Measurements from ENCODE around the gene ERG.

DNA sequence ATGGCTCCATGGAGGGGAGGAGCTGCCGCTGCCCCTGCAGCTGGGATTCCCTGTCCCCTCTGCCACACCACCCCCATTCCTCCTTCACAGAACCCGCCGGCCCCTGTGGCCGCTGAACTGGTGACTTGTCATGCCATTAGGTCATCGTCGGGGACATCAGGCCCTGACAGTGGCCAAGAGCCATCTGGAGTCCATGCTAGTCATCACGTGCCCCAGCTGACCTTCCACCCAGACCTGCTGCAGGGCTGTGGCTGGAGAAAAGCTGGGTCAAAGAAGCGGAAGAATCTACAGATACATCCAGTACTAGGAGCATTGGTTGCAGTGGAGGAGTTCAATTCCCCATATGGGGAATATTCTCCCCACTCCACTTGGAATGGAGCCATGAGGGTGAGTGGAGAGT, 163.4 kb downstream of the ERG start:
- TF ChIP-seq, protein P1, sequence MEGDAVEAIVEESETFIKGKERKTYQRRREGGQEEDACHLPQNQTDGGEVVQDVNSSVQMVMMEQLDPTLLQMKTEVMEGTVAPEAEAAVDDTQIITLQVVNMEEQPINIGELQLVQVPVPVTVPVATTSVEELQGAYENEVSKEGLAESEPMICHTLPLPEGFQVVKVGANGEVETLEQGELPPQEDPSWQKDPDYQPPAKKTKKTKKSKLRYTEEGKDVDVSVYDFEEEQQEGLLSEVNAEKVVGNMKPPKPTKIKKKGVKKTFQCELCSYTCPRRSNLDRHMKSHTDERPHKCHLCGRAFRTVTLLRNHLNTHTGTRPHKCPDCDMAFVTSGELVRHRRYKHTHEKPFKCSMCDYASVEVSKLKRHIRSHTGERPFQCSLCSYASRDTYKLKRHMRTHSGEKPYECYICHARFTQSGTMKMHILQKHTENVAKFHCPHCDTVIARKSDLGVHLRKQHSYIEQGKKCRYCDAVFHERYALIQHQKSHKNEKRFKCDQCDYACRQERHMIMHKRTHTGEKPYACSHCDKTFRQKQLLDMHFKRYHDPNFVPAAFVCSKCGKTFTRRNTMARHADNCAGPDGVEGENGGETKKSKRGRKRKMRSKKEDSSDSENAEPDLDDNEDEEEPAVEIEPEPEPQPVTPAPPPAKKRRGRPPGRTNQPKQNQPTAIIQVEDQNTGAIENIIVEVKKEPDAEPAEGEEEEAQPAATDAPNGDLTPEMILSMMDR (conservative IDR thresholded peaks at IDR 0.05; ENCODE audit: low read length), result no peak
- TF ChIP-seq EZH2phosphoT487 (IDR thresholded peaks at IDR 0.05; ENCODE audit: borderline replicate concordance), result no peak
